Measurements from ENCODE around the gene PSMD8. TPM values are rescaled to one million over a fixed set of nuclear protein-coding genes. Genes with fewer than 3 reads are reported as not detected.

PSMD8 gene
- total and polyA plus RNA-seq, 9 donors, result 124 to 150 (median 141) TPM

Other genes starting within 250 kb of the PSMD8 start
- gene DPF1, start 150.3 kb upstream of the PSMD8 start, total RNA-seq, result 2.0 TPM
- gene DPF1, start 150.3 kb upstream of the PSMD8 start, polyA plus RNA-seq (ENCODE audit: insufficient read depth in 1 of 8, insufficient read length in 8 of 8, low replicate concordance in 1 of 8), result 1 to 10 TPM; 3.0 to 4.9 (median 4.4) TPM
- 2.9 TPM for gene PPP1R14A, start 118.2 kb upstream of the PSMD8 start, total RNA-seq
- gene PPP1R14A, start 118.2 kb upstream of the PSMD8 start, polyA plus RNA-seq (ENCODE audit: insufficient read depth in 1 of 8, insufficient read length in 8 of 8, low replicate concordance in 1 of 8), result 10 to 100 TPM; 12.2 to 24.2 (median 19.6) TPM
- gene SPINT2, start 110.0 kb upstream of the PSMD8 start, total RNA-seq, result 2.6 TPM
- 10 to 100 TPM in 2 of 8 donors, 1 to 10 TPM in 6; 4.1 to 30.1 (median 4.8) TPM for gene SPINT2, start 110.0 kb upstream of the PSMD8 start, polyA plus RNA-seq (ENCODE audit: insufficient read depth in 1 of 8, insufficient read length in 8 of 8, low replicate concordance in 1 of 8)
- 0.66 TPM for gene C19orf33, start 70.3 kb upstream of the PSMD8 start, total RNA-seq
- 1 to 10 TPM in 3 of 8 donors, under 1 TPM in 4, not detected in 1; 0.44 to 9.2 (median 1.00) TPM for gene C19orf33, start 70.3 kb upstream of the PSMD8 start, polyA plus RNA-seq (ENCODE audit: insufficient read depth in 1 of 8, insufficient read length in 8 of 8, low replicate concordance in 1 of 8)
- gene YIF1B, start 58.6 kb upstream of the PSMD8 start, total RNA-seq, result 25.9 TPM
- 10 to 100 TPM; 27.6 to 32.5 (median 30.5) TPM for gene YIF1B, start 58.6 kb upstream of the PSMD8 start, polyA plus RNA-seq (ENCODE audit: insufficient read depth in 1 of 8, insufficient read length in 8 of 8, low replicate concordance in 1 of 8)
- gene KCNK6, start 54.7 kb upstream of the PSMD8 start, total RNA-seq, result 2.6 TPM
- 1 to 10 TPM; 2.0 to 4.4 (median 2.9) TPM for gene KCNK6, start 54.7 kb upstream of the PSMD8 start, polyA plus RNA-seq (ENCODE audit: insufficient read depth in 1 of 8, insufficient read length in 8 of 8, low replicate concordance in 1 of 8)
- gene CATSPERG, start 38.7 kb upstream of the PSMD8 start, total RNA-seq, result 3.2 TPM
- gene CATSPERG, start 38.7 kb upstream of the PSMD8 start, polyA plus RNA-seq (ENCODE audit: insufficient read depth in 1 of 8, insufficient read length in 8 of 8, low replicate concordance in 1 of 8), result 1 to 10 TPM; 1.1 to 3.6 (median 2.0) TPM
- gene GGN, start 13.5 kb downstream of the PSMD8 start, total RNA-seq, result not detected
- under 1 TPM in 7 of 8 donors, not detected in 1; 0.09 to 0.84 (median 0.34) TPM for gene GGN, start 13.5 kb downstream of the PSMD8 start, polyA plus RNA-seq (ENCODE audit: insufficient read depth in 1 of 8, insufficient read length in 8 of 8, low replicate concordance in 1 of 8)
- gene SPRED3, start 14.1 kb downstream of the PSMD8 start, total RNA-seq, result 0.09 TPM
- under 1 TPM; 0.21 to 0.87 (median 0.41) TPM for gene SPRED3, start 14.1 kb downstream of the PSMD8 start, polyA plus RNA-seq (ENCODE audit: insufficient read depth in 1 of 8, insufficient read length in 8 of 8, low replicate concordance in 1 of 8)
- gene FAM98C, start 28.5 kb downstream of the PSMD8 start, total RNA-seq, result 9.0 TPM
- gene FAM98C, start 28.5 kb downstream of the PSMD8 start, polyA plus RNA-seq (ENCODE audit: insufficient read depth in 1 of 8, insufficient read length in 8 of 8, low replicate concordance in 1 of 8), result 10 to 100 TPM in 3 of 8 donors, 1 to 10 TPM in 5; 8.0 to 15.4 (median 9.7) TPM
- gene RASGRP4, start 51.6 kb downstream of the PSMD8 start, total RNA-seq, result 0.98 TPM
- gene RASGRP4, start 51.6 kb downstream of the PSMD8 start, polyA plus RNA-seq (ENCODE audit: insufficient read depth in 1 of 8, insufficient read length in 8 of 8, low replicate concordance in 1 of 8), result 1 to 10 TPM; 1.6 to 2.9 (median 2.2) TPM
- 145 TPM for gene RYR1, start 59.1 kb downstream of the PSMD8 start, total RNA-seq
- gene RYR1, start 59.1 kb downstream of the PSMD8 start, polyA plus RNA-seq (ENCODE audit: insufficient read depth in 1 of 8, insufficient read length in 8 of 8, low replicate concordance in 1 of 8), result 100 to 1,000 TPM; 279 to 817 (median 513) TPM
- gene MAP4K1, start 243.4 kb downstream of the PSMD8 start, total RNA-seq, result 0.89 TPM
- gene MAP4K1, start 243.4 kb downstream of the PSMD8 start, polyA plus RNA-seq (ENCODE audit: insufficient read depth in 1 of 8, insufficient read length in 8 of 8, low replicate concordance in 1 of 8), result 10 to 100 TPM in 3 of 8 donors, 1 to 10 TPM in 5; 2.8 to 17.8 (median 7.3) TPM
- 334 TPM for gene EIF3K, start 244.6 kb downstream of the PSMD8 start, total RNA-seq
- gene EIF3K, start 244.6 kb downstream of the PSMD8 start, polyA plus RNA-seq (ENCODE audit: insufficient read depth in 1 of 8, insufficient read length in 8 of 8, low replicate concordance in 1 of 8), result 100 to 1,000 TPM; 345 to 430 (median 386) TPM

All from muscle of leg (tissue), 9 donors.